HG03280 (cell line): ENCODE data around the gene GRAMD4.

Experiments
- ATAC-seq: cut with Tn5 transposase; IDR thresholded peaks from one replicate; pipeline ENCODE4 v1.9.1; 2021; ENCODE audit warnings: mild to moderate bottlenecking, moderate library complexity; ENCODE audit not compliant: unreplicated experiment

The GRAMD4 gene

GRCh38 chr22:46666577-46667244 lies 46.5 kb downstream of the GRAMD4 start:
- no peak for ATAC-seq

GRCh38 chr22:46667245-46667623 lies 47.0 kb downstream of the GRAMD4 start:
- ATAC-seq, result no peak

- ATAC-seq, result no peak
Measured at GRCh38 chr22:46668116-46668515, 47.9 kb downstream of the GRAMD4 start.

- no peak for ATAC-seq
Measured at GRCh38 chr22:46669201-46669600, 49.0 kb downstream of the GRAMD4 start.

- no peak for ATAC-seq
Measured at GRCh38 chr22:46671824-46672432, 51.7 kb downstream of the GRAMD4 start.

- no peak for ATAC-seq
Measured at GRCh38 chr22:46672731-46673130, 52.5 kb downstream of the GRAMD4 start.

GRCh38 chr22:46673205-46673604 lies 53.0 kb downstream of the GRAMD4 start:
- no peak for ATAC-seq

- ATAC-seq, result no peak
Measured at GRCh38 chr22:46673662-46674236, 53.6 kb downstream of the GRAMD4 start.

GRCh38 chr22:46674367-46674781 lies 54.2 kb downstream of the GRAMD4 start:
- no peak for ATAC-seq

- ATAC-seq, result no peak
Measured at GRCh38 chr22:46674906-46675305, 54.7 kb downstream of the GRAMD4 start.

- ATAC-seq, result no peak
Measured at GRCh38 chr22:46675479-46675878, 55.3 kb downstream of the GRAMD4 start.

- no peak for ATAC-seq
Measured at GRCh38 chr22:46675938-46676337, 55.8 kb downstream of the GRAMD4 start.

GRCh38 chr22:46676479-46676878 lies 56.3 kb downstream of the GRAMD4 start:
- ATAC-seq, result no peak

GRCh38 chr22:46676881-46677280 lies 56.7 kb downstream of the GRAMD4 start:
- no peak for ATAC-seq

- ATAC-seq, result no peak
Measured at GRCh38 chr22:46677323-46678002, 57.3 kb downstream of the GRAMD4 start.

- no peak for ATAC-seq
Measured at GRCh38 chr22:46678003-46678657, 57.9 kb downstream of the GRAMD4 start.

GRCh38 chr22:46678785-46679700 lies 58.9 kb downstream of the GRAMD4 start:
- ATAC-seq, result no peak

GRCh38 chr22:46679706-46680269 lies 59.6 kb downstream of the GRAMD4 start:
- no peak for ATAC-seq

- no peak for ATAC-seq
Measured at GRCh38 chr22:46681010-46681409, 60.8 kb downstream of the GRAMD4 start.
